A549 treated with Mapracorat at 1 μM for 4 hours (cell line): Measurements from ENCODE around the gene SYT1. TPM values are rescaled to one million over a fixed set of nuclear protein-coding genes. Genes with fewer than 3 reads are reported as not detected.

Experiments
- total RNA-seq: library from RNA; stranded (reverse); fragments of 200-300 nt; extraction: Qiagen RNA extraction; gene quantifications from 5 replicates; pipeline ENCODE4 v1.2.3, GENCODE V29; 2022

SYT1 gene
- total RNA-seq: 4.5 to 5.8 TPM (median 5.4 TPM) in 5 replicates

DNA sequence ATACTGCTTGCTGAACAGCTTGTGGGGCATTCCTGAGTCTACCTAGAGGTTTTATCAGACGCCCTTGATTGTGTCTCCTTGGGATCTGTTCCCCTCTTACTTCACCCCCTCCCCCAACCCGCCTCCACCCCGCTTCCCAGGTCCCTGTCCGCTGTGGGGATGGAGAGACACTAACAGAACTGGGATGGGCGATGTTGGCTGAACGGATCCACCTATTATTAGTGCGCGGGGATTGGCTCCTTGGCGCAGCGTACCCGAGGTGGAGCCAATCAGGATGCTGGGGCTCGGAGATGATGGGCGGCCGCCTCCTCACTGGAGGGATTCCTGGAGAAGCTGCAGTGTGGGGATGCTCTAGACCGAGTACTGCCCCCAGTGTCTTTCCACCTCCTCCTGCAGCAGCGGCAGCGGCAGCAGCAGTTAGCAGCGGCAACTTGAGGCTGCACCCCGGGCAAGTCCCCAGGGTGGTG is at the start of gene SYT1:
Gene SYT1, plus strand, starts transcription at position 372 of the 467 bp plus-strand sequence.

